A549 (cell line): ENCODE data around the gene RYR3.

Experiments
- POLR2AphosphoS2 ChIP-seq: conservative IDR thresholded peaks from 2 replicates; pipeline ENCODE4 v1.6.1; 2012; ENCODE audit warnings: low read length, improper control_type of control experiment, inconsistent platforms
- RFX5 ChIP-seq: fragments of 450-650 bp; IDR thresholded peaks from 2 replicates; pipeline ENCODE4 v1.7.1; 2014; ENCODE audit warnings: antibody characterized with exemption, mild to moderate bottlenecking, moderate library complexity
- TF ChIP-seq, protein P1 (sequence below): fragments of >200 bp; sonication (Bioruptor Twin); formaldehyde crosslinking; IDR thresholded peaks from 3 replicates; pipeline ENCODE4 v1.5.1; 2016

DNA sequence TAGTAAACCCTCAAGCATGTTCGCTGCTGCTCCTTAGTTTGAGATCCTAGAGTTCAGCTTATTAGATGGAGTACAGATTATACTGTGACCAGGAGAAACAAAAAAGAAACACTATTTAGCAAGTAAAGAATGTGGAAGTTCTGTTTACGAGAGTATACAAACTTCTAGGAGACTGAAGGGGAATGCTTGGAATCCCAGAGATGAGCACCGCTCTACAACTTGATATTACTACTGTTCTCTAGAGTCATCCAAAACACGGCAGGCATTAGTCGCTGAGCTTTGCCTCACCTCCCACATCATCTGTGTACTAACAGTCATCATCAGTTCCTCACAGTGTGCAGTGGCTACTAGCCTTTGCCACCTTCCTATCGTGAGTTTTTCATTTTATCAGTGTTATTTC lies 536.1 kb downstream of the RYR3 start:
- TF ChIP-seq, protein P1, sequence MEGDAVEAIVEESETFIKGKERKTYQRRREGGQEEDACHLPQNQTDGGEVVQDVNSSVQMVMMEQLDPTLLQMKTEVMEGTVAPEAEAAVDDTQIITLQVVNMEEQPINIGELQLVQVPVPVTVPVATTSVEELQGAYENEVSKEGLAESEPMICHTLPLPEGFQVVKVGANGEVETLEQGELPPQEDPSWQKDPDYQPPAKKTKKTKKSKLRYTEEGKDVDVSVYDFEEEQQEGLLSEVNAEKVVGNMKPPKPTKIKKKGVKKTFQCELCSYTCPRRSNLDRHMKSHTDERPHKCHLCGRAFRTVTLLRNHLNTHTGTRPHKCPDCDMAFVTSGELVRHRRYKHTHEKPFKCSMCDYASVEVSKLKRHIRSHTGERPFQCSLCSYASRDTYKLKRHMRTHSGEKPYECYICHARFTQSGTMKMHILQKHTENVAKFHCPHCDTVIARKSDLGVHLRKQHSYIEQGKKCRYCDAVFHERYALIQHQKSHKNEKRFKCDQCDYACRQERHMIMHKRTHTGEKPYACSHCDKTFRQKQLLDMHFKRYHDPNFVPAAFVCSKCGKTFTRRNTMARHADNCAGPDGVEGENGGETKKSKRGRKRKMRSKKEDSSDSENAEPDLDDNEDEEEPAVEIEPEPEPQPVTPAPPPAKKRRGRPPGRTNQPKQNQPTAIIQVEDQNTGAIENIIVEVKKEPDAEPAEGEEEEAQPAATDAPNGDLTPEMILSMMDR = no peak
- TF ChIP-seq POLR2AphosphoS2 (no peak), RFX5 (no peak)
